DMS153 treated with DMSO at 0.1 percent for 48 hours (cell line): ENCODE results near the gene FADD.

Source experiments
- DNase-seq: peaks from one replicate; lab custom pipeline; 2025; ENCODE audit not compliant: unreplicated experiment; lab: John Stamatoyannopoulos, UW

Gene FADD

GRCh38 chr11:70202920-70203750, at the start of gene FADD:
Gene FADD, plus strand, starts transcription at chr11:70203296. Its CDS starts 164 bp downstream, at chr11:70203460.
- DNase-seq: peak; percentile 88

GRCh38 chr11:70155386-70155785, 47.7 kb upstream of the FADD start:
- no peak for DNase-seq

GRCh38 chr11:70156291-70157037, 46.6 kb upstream of the FADD start:
- no peak for DNase-seq

GRCh38 chr11:70158201-70158600, 44.9 kb upstream of the FADD start:
- DNase-seq: no peak

GRCh38 chr11:70158757-70159389, 44.2 kb upstream of the FADD start:
- no peak for DNase-seq

GRCh38 chr11:70159627-70160570, 43.2 kb upstream of the FADD start:
- DNase-seq: no peak

GRCh38 chr11:70161043-70161625, 42.0 kb upstream of the FADD start:
- DNase-seq: no peak

GRCh38 chr11:70164705-70165104, 38.4 kb upstream of the FADD start:
- no peak for DNase-seq

- no peak for DNase-seq
Measured at GRCh38 chr11:70167120-70167519, 36.0 kb upstream of the FADD start.

GRCh38 chr11:70167723-70168404, 35.2 kb upstream of the FADD start:
- DNase-seq: no peak

- DNase-seq: no peak
Measured at GRCh38 chr11:70168405-70168754, 34.7 kb upstream of the FADD start.

GRCh38 chr11:70169127-70169526, 34.0 kb upstream of the FADD start:
- DNase-seq: no peak

GRCh38 chr11:70169632-70170031, 33.5 kb upstream of the FADD start:
- no peak for DNase-seq

GRCh38 chr11:70170596-70171210, 32.4 kb upstream of the FADD start:
- no peak for DNase-seq

- DNase-seq: no peak
Measured at GRCh38 chr11:70173018-70173417, 30.1 kb upstream of the FADD start.

GRCh38 chr11:70174547-70175235, 28.4 kb upstream of the FADD start:
- no peak for DNase-seq

- no peak for DNase-seq
Measured at GRCh38 chr11:70175236-70175698, 27.8 kb upstream of the FADD start.

GRCh38 chr11:70176940-70177689, 26.0 kb upstream of the FADD start:
- no peak for DNase-seq
